Large intestine (tissue), 3 donors: ENCODE measurements around the gene KRTAP24-1. TPM values are rescaled to one million over a fixed set of nuclear protein-coding genes. Genes with fewer than 3 reads are reported as not detected.

Source experiments
- DNase-seq, 2 donors: peaks; one replicate each; pipeline versions ENCODE4 v3.0.0 to v3.0.0-alpha.2; 2013
- H3K27ac ChIP-seq: one replicate; pipeline ENCODE4 v1.5.1; 2013; ENCODE audit warnings: low read length
- H3K27me3 ChIP-seq: 2 replicates; pipeline ENCODE4 v1.6.1; 2013; ENCODE audit warnings: low read length; ENCODE audit not compliant: control insufficient read depth, insufficient read depth
- H3K36me3 ChIP-seq: 2 replicates; pipeline ENCODE4 v1.6.1; 2013; ENCODE audit warnings: low read length; ENCODE audit not compliant: control insufficient read depth, insufficient read depth
- H3K4me1 ChIP-seq: one replicate; pipeline ENCODE4 v1.6.1; 2013; ENCODE audit warnings: low read length; ENCODE audit not compliant: control insufficient read depth, insufficient read depth
- H3K4me3 ChIP-seq: one replicate; pipeline ENCODE4 v1.5.1; 2013; ENCODE audit warnings: low read length
- H3K9me3 ChIP-seq: one replicate; pipeline ENCODE4 v1.6.1; 2013; ENCODE audit warnings: mild to moderate bottlenecking, low read depth, low read length, moderate library complexity; ENCODE audit not compliant: control insufficient read depth
- WGBS: methylation state at CpG from one replicate; pipeline ENCODE4 v1.1.5; 2013; ENCODE audit warnings: low lambda C conversion rate; ENCODE audit not compliant: insufficient coverage; 5-methylcytosine and 5-hydroxymethylcytosine counted together
- polyA plus RNA-seq: library from polyadenylated mRNA; unstranded; fragments of 120-200 nt; gene quantifications from one replicate; pipeline ENCODE4 v1.2.1, GENCODE V29; 2013

KRTAP24-1 gene
- polyA plus RNA-seq, 1 donor: not detected

- no peaks in the 10 kb centered on the region for H3K9me3 ChIP-seq
- no peak for DNase-seq
- WGBS: 33% methylated on average over 1 of the region's 3 CpGs
- no peak overlapping the region for H3K27ac ChIP-seq
- peaks cover 5% of the 10 kb centered on the region for H3K4me1 ChIP-seq
- no peak overlapping the region for H3K4me3 ChIP-seq
- H3K36me3 ChIP-seq: no peaks in the 10 kb centered on the region
- H3K27me3 ChIP-seq: no peaks in the 10 kb centered on the region
These were observed 12.8 kb downstream of the KRTAP24-1 start for GRCh38 chr21:30269803-30270530.

GRCh38 chr21:30268608-30269197, 14.0 kb downstream of the KRTAP24-1 start:
- WGBS: 40% methylated on average over 2 of the region's 5 CpGs
- DNase-seq: no peak
- no peaks in the 10 kb centered on the region for H3K27me3 ChIP-seq
- H3K36me3 ChIP-seq: no peaks in the 10 kb centered on the region
- H3K4me1 ChIP-seq: peaks cover 5% of the 10 kb centered on the region
- H3K9me3 ChIP-seq: no peaks in the 10 kb centered on the region
- no peak overlapping the region for H3K4me3 ChIP-seq
- peak overlapping the region; percentile 38 for H3K27ac ChIP-seq

GRCh38 chr21:30257773-30258172, 25.0 kb downstream of the KRTAP24-1 start:
- H3K4me1 ChIP-seq: no peaks in the 10 kb centered on the region
- no peak overlapping the region for H3K4me3 ChIP-seq
- H3K27me3 ChIP-seq: no peaks in the 10 kb centered on the region
- WGBS: 80% methylated on average over 2 of the region's 4 CpGs
- no peak overlapping the region for H3K27ac ChIP-seq
- H3K9me3 ChIP-seq: no peaks in the 10 kb centered on the region
- no peak for DNase-seq
- no peaks in the 10 kb centered on the region for H3K36me3 ChIP-seq

GRCh38 chr21:30256100-30256499, 26.6 kb downstream of the KRTAP24-1 start:
- Histone ChIP-seq H3K27ac (no peak overlapping the region), H3K9me3 (no peaks in the 10 kb centered on the region), H3K36me3 (no peaks in the 10 kb centered on the region), H3K27me3 (no peaks in the 10 kb centered on the region), H3K4me1 (no peaks in the 10 kb centered on the region), H3K4me3 (no peak overlapping the region)
- no CpG with 5 or more reads among the region's 4 CpGs for WGBS
- DNase-seq: no peak

- Histone ChIP-seq H3K9me3 (no peaks in the 10 kb centered on the region), H3K27ac (no peak overlapping the region), H3K36me3 (no peaks in the 10 kb centered on the region), H3K4me3 (no peak overlapping the region), H3K4me1 (no peaks in the 10 kb centered on the region), H3K27me3 (no peaks in the 10 kb centered on the region)
- DNase-seq: no peak
- no CpG with 5 or more reads among the region's 1 CpG for WGBS
These were observed 27.1 kb downstream of the KRTAP24-1 start for GRCh38 chr21:30255679-30256078.

- Histone ChIP-seq H3K9me3 (no peaks in the 10 kb centered on the region), H3K4me1 (no peaks in the 10 kb centered on the region), H3K36me3 (no peaks in the 10 kb centered on the region), H3K27ac (no peak overlapping the region), H3K27me3 (no peaks in the 10 kb centered on the region), H3K4me3 (no peak overlapping the region)
- WGBS: no CpG with 5 or more reads among the region's 1 CpG
- no peak for DNase-seq
These were observed 31.0 kb downstream of the KRTAP24-1 start for GRCh38 chr21:30251781-30252180.

- H3K27ac ChIP-seq: no peak overlapping the region
- WGBS: 92% methylated on average over 1 of the region's 3 CpGs
- DNase-seq: no peak
These were observed 32.8 kb downstream of the KRTAP24-1 start for GRCh38 chr21:30249936-30250335.

GRCh38 chr21:30248844-30249243, 33.9 kb downstream of the KRTAP24-1 start:
- WGBS: 93% methylated on average over 3 of the region's 9 CpGs
- no peak for DNase-seq
- Histone ChIP-seq H3K4me3 (no peak overlapping the region), H3K27ac (no peak overlapping the region), H3K4me1 (no peaks in the 10 kb centered on the region), H3K9me3 (no peaks in the 10 kb centered on the region), H3K27me3 (no peaks in the 10 kb centered on the region), H3K36me3 (no peaks in the 10 kb centered on the region)

More at GRCh38 chr21:30249936-30250335, 32.8 kb downstream of the KRTAP24-1 start:
- no peak overlapping the region for H3K4me3 ChIP-seq
- no peaks in the 10 kb centered on the region for H3K36me3 ChIP-seq
- no peaks in the 10 kb centered on the region for H3K9me3 ChIP-seq
- H3K27me3 ChIP-seq: no peaks in the 10 kb centered on the region
- no peaks in the 10 kb centered on the region for H3K4me1 ChIP-seq

GRCh38 chr21:30245061-30245460, 37.7 kb downstream of the KRTAP24-1 start:
- H3K4me3 ChIP-seq: no peak overlapping the region
- no peaks in the 10 kb centered on the region for H3K36me3 ChIP-seq
- no peaks in the 10 kb centered on the region for H3K9me3 ChIP-seq
- H3K4me1 ChIP-seq: no peaks in the 10 kb centered on the region
- no peak overlapping the region for H3K27ac ChIP-seq
- DNase-seq: no peak
- no peaks in the 10 kb centered on the region for H3K27me3 ChIP-seq

- DNase-seq: no peak
- H3K4me3 ChIP-seq: no peak overlapping the region
- no peaks in the 10 kb centered on the region for H3K9me3 ChIP-seq
- H3K36me3 ChIP-seq: no peaks in the 10 kb centered on the region
- H3K27me3 ChIP-seq: no peaks in the 10 kb centered on the region
- no peak overlapping the region for H3K27ac ChIP-seq
- H3K4me1 ChIP-seq: no peaks in the 10 kb centered on the region
These were observed 39.1 kb downstream of the KRTAP24-1 start for GRCh38 chr21:30243691-30244090.

- 100% methylated on average over 1 of the region's 3 CpGs for WGBS
- Histone ChIP-seq H3K4me1 (no peaks in the 10 kb centered on the region), H3K27ac (no peak overlapping the region), H3K4me3 (no peak overlapping the region), H3K36me3 (no peaks in the 10 kb centered on the region), H3K9me3 (no peaks in the 10 kb centered on the region), H3K27me3 (no peaks in the 10 kb centered on the region)
- DNase-seq: no peak
These were observed 42.1 kb downstream of the KRTAP24-1 start for GRCh38 chr21:30240661-30241060.
